Liver (tissue), 3 donors: ENCODE data around the gene ARID5B.

Experiments used
- ATF3 ChIP-seq: IDR thresholded peaks from 2 replicates; pipeline ENCODE4 v1.6.1; 2016; ENCODE audit warnings: antibody characterized with exemption
- CTCF ChIP-seq: fragments of 150-350 bp; IDR thresholded peaks from 2 replicates; pipeline ENCODE4 v1.5.1; 2017; ENCODE audit warnings: improper control_type of control experiment, low read depth, low read length; ENCODE audit not compliant: missing input control
- GABPA ChIP-seq, 2 donors: IDR thresholded peaks in 1 of 2; conservative IDR thresholded peaks in 1 of 2; 2 replicates each; pipeline ENCODE4 v1.6.1; 2016; ENCODE audit warnings: antibody characterized with exemption in 2 of 2, mild to moderate bottlenecking in 1 of 2, moderate library complexity in 1 of 2
- HNF4G ChIP-seq: IDR thresholded peaks from 2 replicates; pipeline ENCODE4 v1.6.1; 2016; ENCODE audit warnings: antibody characterized with exemption
- RAD21 ChIP-seq, 2 donors: IDR thresholded peaks; 2 replicates each; pipeline ENCODE4 v1.6.1; 2016; ENCODE audit warnings: antibody characterized with exemption in 2 of 2, mild to moderate bottlenecking in 2 of 2
- REST ChIP-seq: IDR thresholded peaks from 2 replicates; pipeline ENCODE4 v1.6.1; 2016; ENCODE audit warnings: antibody characterized with exemption, mild to moderate bottlenecking
- YY1 ChIP-seq: IDR thresholded peaks from 2 replicates; pipeline ENCODE4 v1.6.1; 2016; ENCODE audit warnings: antibody characterized with exemption, mild to moderate bottlenecking
- ZBTB33 ChIP-seq: IDR thresholded peaks from 2 replicates; pipeline ENCODE4 v1.6.1; 2016; ENCODE audit warnings: antibody characterized with exemption
- donor health status: healthy.
- donor health status: healthy.

- TF ChIP-seq CTCF (no peak), RAD21 (IDR thresholded peaks at IDR 0.05) (no peak), ATF3 (no peak), GABPA (IDR thresholded peaks at IDR 0.05 in 1 of 2, conservative IDR thresholded peaks at IDR 0.05 in 1 of 2) (no peak), REST (no peak), YY1 (no peak), ZBTB33 (no peak), HNF4G (no peak)
These were observed 167.0 kb downstream of the ARID5B start for GRCh38 chr10:62068464-62068863.
